Left forelimb (tissue), 1 donor: Measurements from ENCODE around the gene TMEM38B.
"Not testable (repeated sequence)": the region's sequence is repeated elsewhere in the genome, so short reads cannot be mapped to it uniquely, and the experiment has no call there.

Experiments used
- DNase-seq: peaks from one replicate; pipeline ENCODE4 v3.0.0-alpha.2; 2018; ENCODE audit warnings: low spot score

TMEM38B gene

GRCh38 chr9:105681724-105682123, 12.6 kb upstream of the TMEM38B start:
- DNase-seq = no peak

GRCh38 chr9:105683688-105684275, 10.6 kb upstream of the TMEM38B start:
- no peak for DNase-seq

GRCh38 chr9:105686936-105687335, 7.4 kb upstream of the TMEM38B start:
- DNase-seq = no peak

- no peak for DNase-seq
Observed at GRCh38 chr9:105690742-105691141, 3.6 kb upstream of the TMEM38B start.

- no peak for DNase-seq
Observed at GRCh38 chr9:105693435-105694189, 729 bp upstream of the TMEM38B start.

- peak; percentile 84 for DNase-seq
Observed at GRCh38 chr9:105694848-105695581, 674 bp downstream of the TMEM38B start.

GRCh38 chr9:105696219-105696793, 2.0 kb downstream of the TMEM38B start:
- DNase-seq = no peak

- DNase-seq = no peak
Observed at GRCh38 chr9:105697871-105698270, 3.5 kb downstream of the TMEM38B start.

GRCh38 chr9:105698348-105698870, 4.1 kb downstream of the TMEM38B start:
- DNase-seq = no peak

- no peak for DNase-seq
Observed at GRCh38 chr9:105700668-105701067, 6.3 kb downstream of the TMEM38B start.

- no peak for DNase-seq
Observed at GRCh38 chr9:105701145-105701544, 6.8 kb downstream of the TMEM38B start.

- DNase-seq = no peak
Observed at GRCh38 chr9:105702207-105702606, 7.9 kb downstream of the TMEM38B start.

GRCh38 chr9:105703638-105704037, 9.3 kb downstream of the TMEM38B start:
- not testable (repeated sequence) for DNase-seq

- DNase-seq = no peak
Observed at GRCh38 chr9:105706156-105706555, 11.8 kb downstream of the TMEM38B start.

GRCh38 chr9:105708405-105708804, 14.1 kb downstream of the TMEM38B start:
- DNase-seq = no peak

- DNase-seq = no peak
Observed at GRCh38 chr9:105710638-105711037, 16.3 kb downstream of the TMEM38B start.

GRCh38 chr9:105711867-105712266, 17.5 kb downstream of the TMEM38B start:
- DNase-seq = no peak

GRCh38 chr9:105712297-105712696, 18.0 kb downstream of the TMEM38B start:
- DNase-seq = no peak

GRCh38 chr9:105712773-105713172, 18.4 kb downstream of the TMEM38B start:
- DNase-seq = no peak

GRCh38 chr9:105713260-105714019, 19.1 kb downstream of the TMEM38B start:
- no peak for DNase-seq

GRCh38 chr9:105714020-105714331, 19.6 kb downstream of the TMEM38B start:
- DNase-seq = no peak

GRCh38 chr9:105716146-105716545, 21.8 kb downstream of the TMEM38B start:
- DNase-seq = no peak
